ENCODE measurements around the gene PRAMEF4.
A peak's percentile ranks its signal among the peaks of the same experiment; 100 is the strongest.
"Not testable (repeated sequence)": the region's sequence is repeated elsewhere in the genome, so short reads cannot be mapped to it uniquely, and the experiment has no call there.

Gene PRAMEF4

DNA sequence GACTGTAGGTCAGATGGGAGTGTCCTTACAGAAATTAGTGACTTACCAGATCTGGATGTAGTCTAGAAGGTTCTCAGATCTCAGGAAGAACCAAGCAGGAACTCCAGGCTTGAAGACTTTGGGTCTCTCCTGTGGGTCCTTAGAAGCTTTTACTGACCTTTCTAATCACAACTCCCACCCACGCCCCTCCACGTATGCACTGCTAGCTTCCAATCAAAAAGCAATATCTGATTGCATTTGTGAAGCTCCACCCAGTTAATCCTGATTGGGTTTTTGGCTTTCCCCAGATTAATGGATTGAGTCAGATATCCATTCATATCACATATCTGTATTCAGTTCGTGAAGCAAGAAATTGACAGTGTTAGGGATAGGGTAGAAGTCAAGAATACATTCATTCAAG lies at the start of gene PRAMEF4:
Gene PRAMEF4, minus strand, starts transcription at position 101 of the 400 bp plus-strand sequence. CDS start 2,807 bp downstream, outside the sequence.
- DNase-seq (ENCODE audit: low spot score) = not testable (repeated sequence)

DNA sequence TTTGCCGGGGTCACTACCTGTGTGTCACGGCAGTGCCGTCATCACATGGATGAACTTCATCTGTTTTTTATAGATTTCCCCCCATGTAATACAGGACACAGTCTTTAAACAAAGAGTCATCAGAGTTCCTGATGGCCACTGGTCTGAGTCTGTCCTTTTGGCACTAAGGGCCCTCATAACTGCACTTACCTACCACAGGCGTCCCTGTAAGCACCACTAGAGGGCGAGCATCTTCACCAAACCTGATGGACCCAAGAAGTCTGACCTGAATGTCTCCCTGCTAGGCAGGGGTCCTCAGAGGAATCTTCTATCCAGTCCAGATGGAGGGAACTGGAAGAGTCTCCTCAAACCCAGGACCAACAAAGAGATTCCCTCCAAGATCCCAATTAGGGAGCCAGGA lies 38.4 kb upstream of the PRAMEF4 start:
- DNase-seq (ENCODE audit: low spot score) = not testable (repeated sequence)

DNA sequence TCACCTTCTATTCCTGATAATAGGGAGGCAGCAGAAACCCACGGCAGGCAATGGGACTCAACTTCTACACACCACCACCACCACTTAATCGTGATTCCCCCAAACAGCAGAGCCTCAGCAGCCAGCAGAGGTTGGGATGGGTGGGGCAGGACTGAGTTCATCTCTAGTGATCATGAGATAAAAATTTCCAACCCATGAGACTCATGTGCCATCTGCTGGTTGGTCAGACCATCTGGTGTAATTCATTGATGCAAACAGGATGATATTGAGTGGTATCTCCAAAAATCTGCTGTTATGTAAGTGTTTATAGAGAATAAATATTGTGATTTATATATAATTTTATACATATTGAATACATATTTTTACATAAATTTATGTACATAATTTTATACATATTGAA lies 35.7 kb upstream of the PRAMEF4 start:
- DNase-seq (ENCODE audit: low spot score) = not testable (repeated sequence)

DNA sequence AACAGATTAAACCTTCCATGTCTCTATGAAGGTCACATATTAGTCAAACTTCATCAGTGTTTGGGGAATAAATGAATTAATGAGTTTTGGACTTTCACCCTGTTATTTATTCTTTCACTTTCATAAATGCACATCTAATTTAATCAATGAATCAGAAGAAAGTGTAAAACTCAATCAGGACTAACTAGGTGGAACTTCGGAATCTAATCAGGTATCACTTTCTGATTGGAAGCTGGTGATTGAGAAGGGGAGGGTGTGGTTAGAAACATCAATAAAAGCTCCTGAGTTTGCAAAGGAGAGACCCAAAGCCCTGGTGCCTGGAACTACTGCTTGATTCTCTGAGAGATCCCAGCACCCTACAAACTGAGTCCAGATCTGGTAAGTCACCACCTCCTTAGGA lies 30.3 kb upstream of the PRAMEF4 start, which contains the start of gene PRAMEF7:
Gene PRAMEF7, plus strand, starts transcription at position 301 of the 400 bp plus-strand sequence. CDS start 1,083 bp downstream, outside the sequence.
- DNase-seq (ENCODE audit: low spot score) = not testable (repeated sequence)

DNA sequence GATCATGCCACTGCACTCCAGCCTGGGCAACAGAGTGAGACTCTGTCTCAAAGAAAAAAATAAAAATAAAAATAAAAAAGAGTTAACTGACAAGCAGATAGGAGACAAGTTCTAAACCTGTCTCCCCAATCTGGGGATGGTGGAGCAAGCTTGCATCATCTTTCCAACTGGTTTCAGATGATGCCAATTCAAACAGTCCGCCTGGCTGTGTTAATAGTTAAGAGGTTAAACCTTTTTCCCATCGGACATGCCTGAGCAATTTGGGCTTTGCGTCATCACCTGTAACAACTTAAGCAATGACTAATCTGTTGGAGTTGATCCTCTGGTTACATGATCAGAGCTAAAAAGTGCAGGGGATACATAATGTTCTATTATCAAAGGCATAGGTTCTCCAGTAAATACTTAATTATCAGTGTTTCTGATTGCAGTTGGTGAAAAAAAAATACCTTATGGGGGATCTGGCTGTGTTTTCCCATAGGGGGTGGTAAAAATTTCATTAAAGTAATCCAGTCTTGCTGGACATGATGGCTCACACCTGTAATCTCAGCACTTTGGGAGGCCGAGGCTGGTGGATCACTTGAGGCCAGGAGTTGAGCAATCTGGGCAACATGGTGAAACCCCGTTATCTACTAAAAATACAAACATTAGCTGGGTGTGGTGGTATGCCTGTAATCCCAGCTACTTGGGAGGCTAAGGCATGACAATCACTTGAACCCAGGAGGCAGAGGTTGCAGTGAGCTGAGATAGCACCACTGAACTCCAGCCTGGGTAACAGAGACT lies 18.0 kb upstream of the PRAMEF4 start:
- DNase-seq (ENCODE audit: low spot score) = not testable (repeated sequence)

DNA sequence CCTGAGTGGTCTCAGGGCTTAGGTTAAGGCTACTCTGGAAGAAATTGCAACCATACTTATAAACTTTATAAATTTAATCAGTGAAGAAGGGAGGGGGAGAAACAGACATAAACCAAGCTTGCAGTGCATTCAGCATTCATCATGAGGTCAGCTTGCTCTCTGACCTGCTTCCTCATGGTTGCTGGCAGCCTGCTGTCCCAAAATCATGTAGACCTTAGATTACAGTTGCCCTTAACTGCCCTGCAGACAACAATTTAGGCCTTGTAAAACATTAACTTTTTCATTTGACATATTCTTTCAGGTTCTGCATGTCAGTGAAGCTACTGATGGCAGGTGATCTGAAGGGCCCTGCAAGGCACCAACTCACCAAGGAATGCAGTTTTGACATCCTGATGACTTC lies 13.2 kb upstream of the PRAMEF4 start:
- DNase-seq (ENCODE audit: low spot score) = not testable (repeated sequence)

DNA sequence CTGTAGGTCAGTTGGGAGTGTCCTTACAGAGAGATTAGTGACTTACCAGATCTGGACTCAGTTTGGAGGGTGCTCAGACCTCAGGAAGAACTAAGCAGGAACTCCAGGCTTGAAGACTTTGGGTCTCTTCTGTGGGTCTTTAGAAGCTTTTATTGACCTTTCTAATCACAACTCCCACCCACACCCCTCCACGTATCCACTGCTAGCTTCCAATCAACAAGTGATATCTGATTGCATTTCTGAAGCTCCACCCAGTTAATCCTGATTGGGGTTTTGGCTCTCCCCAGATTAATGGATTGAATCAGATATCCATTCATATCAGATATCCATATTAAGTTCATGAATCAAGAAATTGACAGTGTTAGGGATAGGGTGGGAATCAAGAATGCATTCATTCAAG lies 12.2 kb upstream of the PRAMEF4 start, which contains the start of gene PRAMEF10:
Gene PRAMEF10, minus strand, starts transcription at position 101 of the 400 bp plus-strand sequence. CDS start 2,423 bp downstream, outside the sequence.
- not testable (repeated sequence) for DNase-seq (ENCODE audit: low spot score)

DNA sequence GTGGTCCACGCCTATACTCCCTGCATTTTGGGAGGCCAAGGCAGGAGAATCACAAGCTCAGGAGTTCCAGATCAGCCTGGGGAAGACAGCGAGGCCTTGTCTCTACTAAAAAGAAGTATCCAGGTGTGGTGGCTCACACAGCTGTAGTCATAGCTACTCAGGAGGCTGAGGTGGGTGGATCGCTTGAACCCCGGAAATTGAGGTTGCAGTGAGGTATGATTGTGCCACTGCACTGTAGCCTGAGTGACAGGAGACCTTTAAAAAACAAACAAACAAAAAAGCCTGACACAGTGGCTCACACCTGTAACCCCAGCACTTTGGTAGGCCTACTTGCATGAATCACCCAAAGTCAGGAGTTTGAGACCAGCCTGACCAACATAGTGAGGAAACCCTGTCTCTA lies 7.5 kb downstream of the PRAMEF4 start:
- DNase-seq (ENCODE audit: low spot score) = not testable (repeated sequence)

DNA sequence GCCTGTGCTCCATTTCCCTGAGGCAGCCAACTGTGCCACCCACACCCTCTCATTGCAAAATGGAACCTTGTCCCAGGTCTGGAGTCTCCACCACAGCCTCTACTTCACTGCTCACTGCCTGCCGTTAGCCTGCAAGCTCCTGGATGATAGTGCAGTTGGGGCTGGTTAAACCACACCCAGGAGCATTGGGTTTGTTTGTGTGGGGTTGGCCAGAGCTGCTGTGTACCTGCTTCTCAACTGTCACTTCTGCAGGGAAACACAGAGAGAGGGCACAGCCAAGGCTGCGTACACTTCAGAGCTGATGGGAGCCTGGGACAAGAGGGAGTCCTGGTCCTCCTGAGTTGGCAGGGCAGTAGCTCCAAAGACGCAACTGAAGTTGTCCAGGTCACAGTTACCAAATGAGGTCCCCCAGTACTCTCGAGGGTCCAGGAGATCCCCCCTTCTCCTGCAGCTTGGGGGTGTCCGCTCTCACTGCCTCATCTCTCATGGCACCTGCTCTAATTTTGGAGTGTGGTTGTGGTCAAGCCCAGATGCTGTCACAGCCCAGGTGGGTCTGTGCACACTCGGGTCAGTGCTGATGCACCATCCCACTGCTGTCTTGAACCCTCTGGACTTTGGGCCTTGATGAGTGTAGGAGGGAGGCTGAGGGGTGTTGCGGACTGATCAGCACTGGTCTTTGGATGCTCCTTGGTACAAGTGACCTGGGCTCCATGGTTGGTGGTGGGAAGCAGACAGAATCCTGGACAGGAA lies 22.7 kb downstream of the PRAMEF4 start:
- not testable (repeated sequence) for DNase-seq (ENCODE audit: low spot score)

DNA sequence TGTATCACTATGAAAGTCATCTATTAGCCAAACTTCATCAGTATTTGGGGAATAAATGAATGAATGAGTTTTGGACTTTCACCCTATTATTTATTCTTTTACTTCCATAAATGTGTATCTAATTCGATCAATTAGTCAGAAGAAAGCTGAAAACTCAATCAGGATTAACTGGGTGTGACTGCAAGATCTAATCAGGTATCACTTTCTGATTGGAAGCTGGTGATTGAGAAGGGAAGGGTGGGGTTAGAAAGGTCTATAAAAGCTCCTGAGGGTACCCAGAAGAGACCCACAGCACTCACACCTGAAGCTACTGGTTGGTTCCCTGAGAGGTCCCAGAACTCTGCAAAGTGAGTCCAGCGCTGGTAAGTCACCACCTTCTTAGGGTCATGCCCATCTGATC lies 29.2 kb downstream of the PRAMEF4 start, which contains the start of gene PRAMEF2:
Gene PRAMEF2, plus strand, starts transcription at position 301 of the 400 bp plus-strand sequence. CDS start 1,924 bp downstream, outside the sequence.
- DNase-seq (ENCODE audit: low spot score) = not testable (repeated sequence)

DNA sequence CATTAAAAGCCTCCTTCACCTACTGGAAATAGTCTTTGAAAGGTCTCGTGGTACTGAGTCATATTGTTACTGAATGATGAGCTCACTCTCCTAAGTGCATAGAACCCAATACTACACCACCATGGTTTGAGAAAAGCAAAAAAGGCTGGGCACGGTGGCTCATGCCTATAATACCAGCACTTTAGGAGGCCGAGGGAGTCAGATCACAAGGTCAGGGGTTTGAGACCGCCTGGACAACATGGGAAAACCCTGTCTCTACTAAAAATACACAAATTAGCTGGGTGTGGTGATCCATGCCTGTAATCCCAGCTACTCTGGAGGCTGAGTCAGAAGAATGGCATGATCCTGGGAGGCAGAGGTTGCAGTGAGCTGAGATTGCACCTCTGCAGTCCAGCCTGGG lies 34.2 kb downstream of the PRAMEF4 start:
- DNase-seq (ENCODE audit: low spot score) = peak; percentile 12

DNA sequence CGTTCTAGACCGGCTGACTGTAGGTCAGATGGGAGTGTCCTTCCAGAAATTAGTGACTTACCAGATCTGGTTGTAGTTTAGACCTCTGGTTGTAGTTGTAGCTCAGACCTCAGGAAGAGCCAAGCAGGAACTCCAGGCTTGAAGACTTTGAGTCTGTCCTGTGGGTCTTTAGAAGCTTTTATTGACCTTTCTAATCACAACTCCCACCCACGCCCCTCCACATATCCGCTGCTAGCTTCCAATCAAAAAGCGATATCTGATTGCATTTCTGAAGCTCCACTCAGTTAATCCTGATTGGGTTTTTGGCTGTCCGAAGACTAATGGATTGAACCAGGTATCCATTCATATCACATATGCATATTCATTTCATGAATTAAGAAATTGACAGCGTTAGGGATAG lies 37.4 kb downstream of the PRAMEF4 start, which contains the start of gene HNRNPCL1:
Gene HNRNPCL1, minus strand, starts transcription at position 101 of the 400 bp plus-strand sequence. CDS start 431 bp downstream, outside the sequence.
- not testable (repeated sequence) for DNase-seq (ENCODE audit: low spot score)

DNA sequence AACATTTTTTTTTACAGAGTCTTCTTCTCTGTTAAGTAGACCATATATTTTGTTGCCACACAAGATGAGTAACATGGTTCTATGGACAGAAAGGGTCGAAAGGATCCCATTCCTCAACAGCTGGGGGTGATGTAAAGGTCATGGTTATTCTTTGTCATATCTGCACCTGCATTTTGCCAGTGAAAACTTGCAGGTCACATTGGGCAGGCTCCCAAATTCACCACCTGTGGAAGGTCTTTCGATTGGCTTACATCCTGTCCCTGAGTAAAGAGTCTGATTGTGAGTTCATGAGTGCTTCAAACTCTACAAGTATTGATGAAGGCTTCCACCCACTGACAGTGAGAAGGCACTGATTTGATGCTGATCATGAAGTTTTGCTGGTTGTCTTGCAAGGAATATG lies 52.8 kb downstream of the PRAMEF4 start:
- not testable (repeated sequence) for DNase-seq (ENCODE audit: low spot score)

DNA sequence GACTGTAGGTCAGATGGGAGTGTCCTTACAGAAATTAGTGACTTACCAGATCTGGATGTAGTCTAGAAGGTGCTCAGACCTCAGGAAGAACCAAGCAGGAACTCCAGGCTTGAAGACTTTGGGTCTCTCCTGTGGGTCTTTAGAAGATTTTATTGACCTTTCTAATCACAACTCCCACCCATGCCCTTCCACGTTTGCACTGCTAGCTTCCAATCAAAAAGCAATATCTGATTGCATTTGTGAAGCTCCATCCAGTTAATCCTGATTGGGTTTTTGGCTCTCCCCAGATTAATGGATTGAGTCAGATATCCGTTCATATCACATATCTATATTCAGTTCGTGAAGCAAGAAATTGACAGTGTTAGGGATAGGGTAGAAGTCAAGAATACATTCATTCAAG lies 54.7 kb downstream of the PRAMEF4 start, which contains the start of gene PRAMEF11:
Gene PRAMEF11, minus strand, starts transcription at position 101 of the 400 bp plus-strand sequence. CDS start 2,621 bp downstream, outside the sequence.
- not testable (repeated sequence) for DNase-seq (ENCODE audit: low spot score)

Data from LoVo (cell line).